GM21515 (cell line): ENCODE data around the gene LNX1.

Experiments
- ATAC-seq: cut with Tn5 transposase; IDR thresholded peaks from one replicate; pipeline ENCODE4 v1.9.1; 2021; ENCODE audit not compliant: unreplicated experiment

Gene LNX1

GRCh38 chr4:53502094-53502493, 89.2 kb downstream of the LNX1 start:
- no peak for ATAC-seq

DNA sequence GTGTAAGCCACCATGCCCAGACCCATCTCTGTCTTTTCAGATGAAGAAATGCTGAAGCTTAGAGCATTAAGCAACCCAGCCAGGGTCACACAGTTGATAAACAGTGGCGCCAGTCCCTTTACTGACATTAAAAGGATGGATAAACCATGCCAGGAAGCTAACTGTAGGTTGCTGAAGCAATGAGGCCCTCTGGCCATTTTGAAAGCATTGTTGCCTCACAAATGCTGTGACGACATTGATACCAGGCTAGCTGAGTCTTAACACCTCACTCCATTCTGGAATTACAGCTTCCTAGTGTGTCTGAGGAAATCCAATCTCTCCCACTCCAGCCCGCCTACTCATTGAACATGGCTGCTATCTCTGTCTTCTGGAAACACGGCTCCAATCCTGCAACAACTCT, 89.7 kb downstream of the LNX1 start:
- ATAC-seq = no peak

- ATAC-seq = no peak
Measured at GRCh38 chr4:53500546-53500945, 90.7 kb downstream of the LNX1 start.

DNA sequence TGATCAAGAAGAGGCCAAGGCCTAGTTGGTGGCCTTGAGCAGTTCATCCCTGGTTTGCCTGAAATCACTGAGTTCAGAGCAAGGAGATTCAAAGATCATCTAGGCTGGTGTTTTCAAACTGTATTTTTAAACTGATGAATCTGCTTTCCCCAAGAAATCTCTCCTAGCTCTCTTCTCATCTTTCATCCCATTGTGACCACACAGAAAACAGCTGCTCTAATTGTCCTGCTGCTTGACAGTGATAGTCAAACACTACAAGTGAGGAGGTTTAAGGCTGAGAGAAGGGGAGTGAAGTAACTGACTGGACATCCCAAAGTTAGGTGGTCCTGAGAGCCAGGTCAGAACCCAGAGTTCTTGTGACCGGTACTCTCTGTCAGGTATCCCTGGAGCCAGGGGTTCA, 91.5 kb downstream of the LNX1 start:
- no peak for ATAC-seq

GRCh38 chr4:53498706-53499105, 92.6 kb downstream of the LNX1 start:
- no peak for ATAC-seq

GRCh38 chr4:53497487-53498244, 93.6 kb downstream of the LNX1 start:
- no peak for ATAC-seq

GRCh38 chr4:53494851-53495250, 96.4 kb downstream of the LNX1 start:
- ATAC-seq = no peak

DNA sequence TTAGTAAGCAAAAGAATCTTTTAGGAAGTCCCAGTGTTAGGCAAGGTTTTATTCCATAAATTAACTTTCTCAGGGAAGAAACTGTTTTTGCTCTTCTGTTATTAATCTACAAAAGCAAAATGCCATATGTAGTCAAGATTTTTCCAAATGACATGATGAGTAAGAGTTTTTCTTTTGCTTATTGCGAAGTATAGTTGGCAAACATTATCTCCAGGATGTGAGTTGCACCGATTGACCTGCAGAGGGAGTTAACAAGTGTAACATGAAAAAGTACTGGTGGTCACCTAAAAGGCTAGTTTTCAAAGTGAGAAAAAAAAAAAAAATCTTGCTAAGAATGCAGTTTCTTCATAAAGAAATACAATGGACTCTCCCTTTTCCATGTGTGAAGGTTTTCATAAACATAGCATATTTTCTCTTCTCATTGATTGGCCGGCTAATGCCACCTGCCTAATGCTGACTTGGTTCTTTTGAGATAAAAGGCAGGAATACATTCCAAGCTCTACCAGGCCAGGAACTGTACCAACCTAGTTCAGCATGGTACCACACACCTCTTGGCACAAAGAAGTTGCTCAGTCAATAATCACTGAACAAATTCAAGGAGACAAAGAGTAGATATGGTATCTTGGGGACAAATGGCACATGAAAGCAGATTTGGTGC, 100.2 kb downstream of the LNX1 start:
- ATAC-seq = no peak

DNA sequence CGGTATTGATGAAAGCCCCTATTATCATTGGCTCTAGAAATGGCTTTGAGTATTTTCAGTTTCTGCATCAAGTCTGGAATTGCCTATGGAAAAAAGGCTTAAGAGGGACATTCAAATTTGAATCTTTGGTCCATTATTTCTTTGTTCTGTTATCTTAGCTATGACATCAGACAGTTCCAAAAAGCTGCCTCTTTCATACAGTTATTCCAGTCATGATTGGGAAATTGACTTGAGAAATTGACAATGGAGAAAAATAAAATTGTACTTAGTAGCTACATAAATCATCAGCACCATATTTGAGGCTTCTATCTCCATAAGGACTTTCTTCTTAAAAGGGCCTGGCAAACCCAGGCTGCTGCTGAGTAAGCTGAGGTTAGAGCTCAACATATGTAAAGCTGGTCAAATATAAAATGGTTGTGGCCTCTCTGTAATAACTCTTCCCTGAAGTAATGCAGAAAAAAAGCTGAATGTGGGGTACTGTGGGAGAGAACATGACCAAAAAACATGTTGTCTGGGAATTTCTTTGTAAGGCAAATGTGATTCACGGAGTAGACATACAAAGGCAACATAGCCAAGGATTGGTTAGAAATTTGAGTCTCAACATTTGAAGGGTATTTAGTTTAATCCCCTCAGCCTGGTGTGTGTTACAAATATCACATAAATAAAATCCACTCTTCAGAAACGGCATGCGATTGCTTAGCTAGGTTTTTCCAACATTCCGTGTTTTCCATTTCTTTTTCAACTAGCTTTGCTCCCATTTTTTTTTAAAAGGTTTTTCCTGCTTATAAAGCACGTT, 100.9 kb downstream of the LNX1 start:
- ATAC-seq = no peak

- no peak for ATAC-seq
Measured at GRCh38 chr4:53489279-53489889, 101.9 kb downstream of the LNX1 start.

GRCh38 chr4:53487766-53488165, 103.5 kb downstream of the LNX1 start:
- no peak for ATAC-seq

- ATAC-seq = no peak
Measured at GRCh38 chr4:53485658-53486040, 105.6 kb downstream of the LNX1 start.

DNA sequence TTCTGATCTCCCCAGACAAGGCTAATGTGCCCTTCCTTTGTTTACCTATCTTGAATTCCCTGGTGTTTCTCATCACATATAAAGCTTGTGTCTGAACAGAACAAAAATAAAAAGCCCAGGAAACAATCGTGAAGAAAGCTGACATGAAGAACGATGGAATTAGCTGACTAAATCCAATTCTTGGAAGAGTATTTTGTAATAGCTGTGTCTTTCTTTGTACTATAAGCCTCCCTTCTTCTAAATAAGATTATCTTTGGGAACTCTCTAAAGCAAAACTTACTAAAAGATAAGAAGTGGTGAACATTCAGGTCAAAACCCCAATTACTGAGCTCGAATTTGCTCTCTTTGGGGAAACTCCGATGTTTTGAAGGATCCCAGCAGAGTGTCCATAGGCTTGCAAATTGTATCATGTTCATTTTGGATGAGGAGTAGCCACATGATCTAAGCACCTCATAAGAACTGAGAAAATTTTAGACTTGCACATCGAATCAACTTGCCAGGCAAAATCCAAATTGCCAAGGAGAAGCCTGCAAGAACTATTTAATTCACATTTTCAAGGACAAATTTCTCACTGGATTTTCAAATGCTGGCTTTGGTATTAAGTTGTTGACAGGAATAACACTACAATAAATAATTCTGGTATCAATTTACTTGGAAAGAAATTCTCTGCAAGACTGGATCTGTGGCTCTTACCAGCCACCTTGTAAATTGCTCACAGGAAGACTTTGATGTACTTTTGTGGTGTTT, 106.2 kb downstream of the LNX1 start:
- no peak for ATAC-seq

DNA sequence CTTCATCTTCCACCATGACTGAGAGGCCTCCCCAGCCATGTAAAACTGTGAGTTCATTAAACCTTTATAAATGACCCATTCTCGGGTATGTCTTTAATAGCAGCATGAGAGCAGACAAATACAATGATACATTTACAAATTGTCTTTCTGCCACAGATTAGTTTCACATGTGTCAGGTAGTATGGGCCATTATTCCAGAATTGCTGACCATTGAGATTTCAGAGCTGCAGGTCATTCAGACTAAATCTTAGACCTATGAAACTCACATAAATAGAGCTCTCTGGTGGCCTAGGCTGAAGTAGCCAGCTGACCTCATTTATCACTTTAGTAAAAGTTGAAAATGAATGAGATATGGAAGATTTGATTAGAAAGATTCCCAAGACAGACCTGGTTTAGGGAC, 108.0 kb downstream of the LNX1 start:
- no peak for ATAC-seq

- ATAC-seq = no peak
Measured at GRCh38 chr4:53481586-53481985, 109.7 kb downstream of the LNX1 start.

DNA sequence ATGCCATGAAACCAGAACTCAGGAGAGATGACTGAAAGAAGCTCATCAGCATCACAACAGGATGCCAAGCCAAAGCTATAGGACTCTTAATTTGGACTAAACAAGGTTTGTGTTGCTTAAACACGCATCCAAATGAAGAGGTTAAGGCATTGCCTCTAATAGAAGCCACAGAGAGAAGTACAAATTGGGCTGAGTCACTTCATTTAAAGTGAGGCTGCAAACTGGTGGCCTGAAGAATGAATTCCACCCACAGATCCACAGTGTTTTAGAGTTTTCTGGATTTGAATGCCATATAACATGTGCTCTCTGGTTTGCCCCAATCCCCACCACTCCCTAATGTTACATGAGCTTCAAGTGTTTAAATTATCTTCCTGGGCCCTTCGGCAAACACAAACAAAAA, 110.4 kb downstream of the LNX1 start:
- ATAC-seq = no peak

DNA sequence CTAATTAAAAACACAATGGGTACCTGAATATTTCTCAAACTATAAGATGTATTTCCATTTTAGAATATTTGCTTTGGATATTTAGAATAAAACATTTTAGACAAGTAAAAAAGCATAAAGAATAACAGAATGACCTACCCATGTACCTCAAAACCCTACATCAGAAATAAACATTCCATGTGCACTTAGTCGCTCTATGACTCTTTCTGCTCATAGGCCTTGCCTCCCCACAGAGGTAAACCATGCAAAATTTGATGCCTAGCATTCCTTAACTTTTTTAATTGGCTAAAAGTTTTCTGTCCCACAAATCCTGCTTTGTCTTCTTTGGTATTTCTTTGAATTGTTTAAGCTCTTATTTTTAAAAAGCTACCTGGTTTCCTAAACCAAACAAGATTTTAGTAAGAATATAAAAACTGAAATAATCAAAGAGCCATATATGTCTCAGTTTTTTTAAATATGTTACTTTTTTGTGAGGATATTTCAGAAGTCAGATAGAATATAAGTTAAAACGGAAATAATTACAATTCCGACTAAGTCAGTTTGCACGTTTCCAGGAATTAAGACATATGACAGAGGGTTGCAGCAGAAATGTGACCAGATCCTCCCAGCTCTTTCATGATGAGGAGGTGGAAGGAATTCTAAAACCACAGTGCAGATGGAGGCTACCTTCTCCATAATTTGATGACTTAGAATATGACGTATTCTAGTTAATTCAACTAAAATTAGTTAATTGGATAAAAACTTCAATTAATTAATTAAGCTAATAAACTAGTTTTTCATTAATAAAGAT, 111.4 kb downstream of the LNX1 start:
- no peak for ATAC-seq

GRCh38 chr4:53478671-53479456, 112.4 kb downstream of the LNX1 start:
- no peak for ATAC-seq

GRCh38 chr4:53477636-53478035, 113.7 kb downstream of the LNX1 start:
- no peak for ATAC-seq
